Stimulated activated CD4-positive, alpha-beta T cell treated with anti-CD3 and anti-CD28 coated beads, Interleukin-15, amount 100 ng/mL, for 24 hours (primary cell): ENCODE data around the gene SMIM3.
"Not testable (repeated sequence)": the region's sequence is repeated elsewhere in the genome, so short reads cannot be mapped to it uniquely, and the experiment has no call there.

Source experiments
- DNase-seq: peaks from one replicate; pipeline ENCODE4 v3.0.0-alpha.2; 2020

Gene SMIM3, protein sequence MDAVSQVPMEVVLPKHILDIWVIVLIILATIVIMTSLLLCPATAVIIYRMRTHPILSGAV

DNA sequence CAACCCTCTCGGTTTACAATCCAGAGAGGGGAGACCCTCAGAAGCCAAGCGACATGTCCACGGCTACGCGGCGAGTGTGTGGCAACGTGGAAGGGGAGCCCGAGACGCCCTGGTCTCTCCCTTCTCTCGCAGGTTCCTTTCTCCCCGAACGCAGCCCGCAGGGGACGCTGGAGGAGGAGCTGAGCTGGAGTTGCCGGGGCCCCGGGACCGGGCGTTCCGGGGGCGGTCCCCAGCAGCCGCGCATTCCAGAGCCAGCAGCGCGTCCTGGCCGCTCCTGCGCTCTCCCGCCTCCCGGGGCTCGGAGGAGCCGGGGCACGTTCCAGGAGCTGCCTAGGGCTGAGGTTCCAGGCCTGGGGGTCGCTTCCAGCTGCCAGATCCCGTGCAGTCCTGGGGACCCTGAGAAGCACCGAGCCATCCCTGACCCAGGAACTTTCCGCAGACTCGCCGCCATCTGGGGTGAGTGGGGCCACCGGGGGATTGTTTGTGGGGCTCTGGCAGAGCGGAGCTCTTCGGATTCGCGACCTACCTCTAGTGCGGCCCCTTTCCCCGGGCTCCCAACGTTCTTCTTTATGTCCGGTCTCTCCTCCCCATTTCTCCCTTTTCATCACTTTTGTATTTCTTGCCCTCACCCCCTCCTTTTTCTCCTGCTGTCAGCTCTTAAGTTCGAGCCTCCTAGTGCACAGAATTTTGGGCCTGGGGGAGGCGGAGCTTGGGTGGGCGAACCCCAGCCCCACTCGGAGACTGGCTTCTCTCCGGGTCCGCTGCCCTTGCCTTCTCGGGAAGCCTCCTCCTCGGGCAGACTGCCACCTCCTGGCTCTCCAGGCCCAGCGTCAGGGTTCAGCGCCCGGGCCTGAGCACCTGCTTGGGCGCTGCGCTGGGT lies at the start of gene SMIM3:
Gene SMIM3 (plus strand): TSS at position 241 of the 880 bp plus-strand sequence. CDS start 16,684 bp downstream, outside the sequence.
- DNase-seq: peak; percentile 82

DNA sequence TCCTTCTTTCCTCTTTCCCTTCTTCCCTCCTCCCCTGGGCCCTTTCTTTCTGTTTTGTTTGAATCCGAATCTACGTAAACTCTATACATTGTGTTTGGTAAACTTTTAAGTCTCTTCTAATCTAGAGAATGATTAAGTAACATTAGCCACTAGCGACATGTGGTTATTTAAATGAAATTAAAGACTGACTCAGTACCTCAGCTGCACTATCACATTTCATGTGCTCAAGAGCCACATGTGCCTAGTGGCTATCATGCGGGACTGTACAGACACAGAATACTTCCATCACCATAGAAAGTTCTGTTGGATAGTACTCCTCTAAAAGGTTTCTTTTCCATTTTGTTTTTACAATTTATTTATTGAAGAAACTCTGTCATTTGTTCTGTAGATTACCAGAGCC lies 48.7 kb upstream of the SMIM3 start:
- DNase-seq: no peak

DNA sequence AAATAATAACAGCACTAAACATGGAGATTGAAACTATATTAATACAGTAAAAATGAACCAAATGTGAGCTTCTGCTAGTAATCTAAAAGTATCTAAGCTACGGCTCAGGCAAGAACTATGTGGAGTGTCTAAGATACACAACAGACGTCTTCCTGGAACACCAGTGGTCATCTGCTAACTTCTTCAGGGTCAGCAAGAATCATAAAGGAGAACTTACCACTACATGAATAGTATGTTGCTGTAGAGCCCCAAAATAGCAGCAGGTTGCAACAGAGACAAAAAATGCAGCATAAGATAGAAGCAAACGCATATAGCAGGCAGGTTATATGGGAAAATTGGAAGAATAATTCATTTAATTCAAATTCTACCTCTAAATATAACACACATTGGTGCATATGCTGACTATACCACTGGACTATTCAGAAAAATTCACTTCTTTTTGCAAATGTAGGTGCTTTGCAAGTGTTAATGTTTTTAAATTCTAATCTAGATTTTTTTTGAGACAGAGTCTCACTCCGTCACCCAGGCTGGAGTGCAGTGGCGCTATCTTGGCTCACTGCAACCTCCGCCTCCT lies 46.8 kb upstream of the SMIM3 start:
- no peak for DNase-seq

DNA sequence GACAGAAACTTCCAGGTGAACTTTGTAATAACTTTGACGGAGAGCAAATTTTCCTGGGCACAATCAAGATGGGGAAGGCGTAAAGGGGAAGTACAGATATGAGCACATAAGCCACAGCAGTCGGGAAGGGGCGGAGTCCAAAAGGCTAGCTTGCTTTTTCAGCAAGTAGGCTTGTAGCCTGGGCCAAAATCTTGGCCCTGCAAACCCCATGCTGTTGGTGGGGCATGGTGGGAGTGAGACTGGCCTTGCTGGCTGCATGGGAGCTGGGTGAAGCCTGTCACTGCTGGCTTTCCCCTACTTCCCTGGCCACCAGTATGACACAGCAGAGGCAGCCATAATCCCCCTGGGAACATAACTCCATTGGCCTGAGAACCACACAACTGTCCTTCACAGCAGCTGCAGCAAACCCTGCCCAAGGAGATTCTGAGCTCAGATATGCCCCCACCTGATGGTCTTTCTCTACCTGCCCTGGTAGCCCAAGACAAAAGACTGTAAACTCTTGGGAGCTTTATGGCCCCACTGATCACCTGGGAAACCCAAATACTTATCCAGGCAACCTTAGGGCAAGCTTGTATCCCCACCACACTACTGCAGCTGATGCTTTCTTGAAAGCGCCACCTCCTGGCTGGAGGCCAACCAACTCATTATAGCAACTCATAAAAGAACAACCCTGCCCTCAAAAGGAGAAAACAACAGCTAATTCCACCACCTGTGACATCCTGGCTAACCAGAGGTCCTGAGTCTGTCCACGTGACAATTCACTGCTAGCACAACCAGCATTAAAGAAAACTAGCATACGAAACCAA lies 43.8 kb upstream of the SMIM3 start:
- DNase-seq: peak; percentile 38

DNA sequence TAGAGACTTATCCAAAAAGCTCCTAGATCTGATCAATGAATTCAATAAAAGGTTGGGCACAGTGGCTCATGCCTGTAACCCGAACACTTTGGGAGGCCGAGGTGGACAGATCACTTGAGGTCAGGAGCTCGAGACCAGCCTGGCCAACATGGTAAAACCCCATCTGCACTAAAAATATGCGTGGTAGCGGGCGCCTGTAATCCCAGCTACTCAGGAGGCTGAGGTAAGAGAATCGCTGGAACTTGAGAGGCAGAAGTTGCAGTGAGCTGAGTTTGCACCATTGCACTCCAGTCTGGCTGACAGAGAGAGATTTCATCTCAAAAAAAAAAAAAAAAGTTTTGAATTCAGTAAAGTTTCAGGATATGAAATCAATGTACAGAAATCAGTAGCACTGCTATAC lies 39.7 kb upstream of the SMIM3 start:
- DNase-seq: no peak

DNA sequence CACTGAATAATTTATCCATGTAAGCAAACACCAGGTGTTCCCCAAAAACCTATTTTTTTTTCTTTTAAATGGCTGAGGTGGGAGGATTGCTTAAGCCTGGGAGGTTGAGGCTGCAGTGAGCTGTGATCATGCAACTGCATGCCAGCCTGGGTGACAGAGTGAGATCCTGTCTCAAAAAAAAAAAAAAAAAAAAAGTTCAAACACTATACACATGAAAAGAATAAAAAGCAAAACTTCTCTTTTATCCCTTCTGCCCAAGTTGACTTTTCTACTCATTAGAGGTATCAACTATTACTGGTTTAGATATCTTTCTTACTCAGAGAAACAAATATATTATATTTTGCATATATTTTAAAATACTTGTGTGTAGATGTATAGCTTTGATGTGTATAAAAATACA lies 37.6 kb upstream of the SMIM3 start:
- no peak for DNase-seq

DNA sequence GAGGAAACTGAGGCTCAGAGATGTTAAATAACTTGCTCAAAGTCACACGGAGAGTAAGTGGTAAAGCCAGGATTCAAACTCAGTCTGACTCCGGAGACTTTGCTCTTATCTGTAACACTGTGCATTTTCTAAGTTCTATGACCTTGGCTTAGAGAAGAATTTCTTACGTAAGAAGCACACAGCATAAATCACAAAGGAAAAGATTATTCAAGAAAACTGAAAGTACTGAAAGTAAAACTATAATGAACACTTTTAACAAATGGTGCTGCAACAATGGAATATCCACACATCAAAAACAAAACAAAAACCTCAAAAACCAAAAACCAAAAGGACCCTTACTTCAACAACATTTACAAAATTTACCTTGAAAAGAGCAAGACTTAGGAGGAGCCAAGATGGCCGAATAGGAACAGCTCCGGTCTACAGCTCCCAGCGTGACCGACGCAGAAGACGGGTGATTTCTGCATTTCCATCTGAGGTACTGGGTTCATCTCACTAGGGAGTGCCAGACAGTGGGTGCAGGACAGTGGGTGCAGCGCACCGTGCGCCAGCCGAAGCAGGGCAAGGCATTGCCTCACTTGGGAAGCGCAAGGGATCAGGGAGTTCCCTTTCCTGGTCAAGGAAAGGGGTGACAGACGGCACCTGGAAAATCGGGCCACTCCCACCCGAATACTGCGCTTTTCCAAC lies 36.0 kb upstream of the SMIM3 start:
- DNase-seq: not testable (repeated sequence)

DNA sequence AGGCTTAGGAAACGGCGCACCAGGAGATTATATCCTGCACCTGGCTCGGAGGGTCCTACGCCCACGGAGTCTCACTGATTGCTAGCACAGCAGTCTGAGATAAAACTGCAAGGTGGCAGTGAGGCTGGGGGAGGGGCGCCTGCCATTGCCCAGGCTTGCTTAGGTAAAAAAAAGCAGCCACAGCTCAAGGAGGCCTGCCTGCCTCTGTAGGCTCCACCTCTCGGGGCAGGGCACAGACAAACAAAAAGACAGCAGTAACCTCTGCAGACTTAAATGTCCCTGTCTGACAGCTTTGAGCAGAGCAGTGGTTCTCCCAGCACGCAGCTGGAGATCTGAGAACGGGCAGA lies 35.4 kb upstream of the SMIM3 start:
- not testable (repeated sequence) for DNase-seq

DNA sequence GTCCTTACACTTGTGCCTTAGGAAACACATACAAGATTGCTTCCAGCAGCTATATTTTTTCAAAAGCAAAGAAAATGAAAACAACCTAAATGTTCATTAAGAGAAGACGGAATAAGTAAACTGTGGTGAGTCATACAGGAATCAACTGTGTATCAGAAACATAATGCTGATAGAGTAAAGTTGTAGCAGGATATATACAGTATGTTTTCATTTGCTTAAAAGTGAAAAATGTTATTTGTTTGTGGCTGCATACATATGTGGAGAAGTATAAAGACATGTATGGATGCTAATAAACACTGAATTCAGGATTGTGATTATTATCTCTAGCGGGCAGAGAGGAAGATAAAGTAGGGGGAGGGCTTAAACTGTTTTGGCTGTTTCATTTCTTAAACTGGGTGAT lies 28.1 kb upstream of the SMIM3 start:
- no peak for DNase-seq

DNA sequence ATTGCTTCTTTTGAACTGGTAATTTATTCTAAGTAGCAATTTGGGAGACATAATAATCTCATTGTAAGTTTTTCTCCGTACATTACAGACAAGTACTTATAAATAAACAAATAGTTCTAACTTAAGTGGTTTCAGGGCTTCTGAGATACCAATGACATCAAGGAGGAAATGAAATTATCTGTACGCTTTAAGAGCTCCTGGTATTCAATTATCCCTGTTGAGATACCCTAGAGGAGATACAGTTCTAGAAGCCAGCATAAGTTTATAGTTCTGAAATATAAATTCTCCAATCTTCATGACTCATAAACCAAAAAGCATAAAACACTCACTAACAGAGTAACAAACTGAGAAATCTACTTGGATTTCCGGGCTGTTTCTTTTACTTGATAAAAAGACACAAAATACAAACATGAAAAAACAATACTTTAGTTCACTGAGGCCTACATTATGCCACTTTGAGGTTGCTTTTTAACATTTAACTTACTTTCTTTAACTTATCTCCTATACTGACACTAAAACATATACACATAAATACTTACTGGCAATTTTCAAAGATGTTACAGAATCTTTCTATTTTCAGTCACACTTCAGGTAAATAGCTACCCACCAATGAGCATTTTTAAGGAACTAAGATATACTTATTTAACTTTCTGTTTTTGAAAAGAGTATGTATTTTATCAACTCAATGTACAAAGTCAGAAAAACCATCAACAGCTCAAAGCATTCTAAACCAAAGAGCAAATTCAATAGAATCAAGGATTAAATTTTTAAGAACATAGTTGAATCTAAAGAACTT lies 27.3 kb upstream of the SMIM3 start:
- no peak for DNase-seq

DNA sequence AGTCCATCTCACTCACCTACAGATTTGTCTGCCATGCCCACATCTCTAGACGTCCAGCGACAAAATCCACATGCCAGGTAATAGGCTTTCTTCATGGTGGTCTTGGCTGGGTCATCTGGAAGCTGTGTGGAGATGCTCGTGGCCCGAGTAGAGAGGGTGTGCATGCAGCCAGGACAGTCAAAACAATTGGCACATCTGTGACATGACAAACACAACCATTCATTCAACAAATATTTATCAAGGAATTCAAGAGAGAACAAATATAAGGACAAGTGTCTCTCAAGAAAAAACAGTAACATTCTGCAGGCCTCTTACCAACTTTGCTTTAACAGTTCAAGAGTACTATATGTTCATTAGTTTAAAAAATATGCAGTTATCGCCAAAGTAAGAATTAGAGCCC lies 25.1 kb upstream of the SMIM3 start:
- DNase-seq: no peak

DNA sequence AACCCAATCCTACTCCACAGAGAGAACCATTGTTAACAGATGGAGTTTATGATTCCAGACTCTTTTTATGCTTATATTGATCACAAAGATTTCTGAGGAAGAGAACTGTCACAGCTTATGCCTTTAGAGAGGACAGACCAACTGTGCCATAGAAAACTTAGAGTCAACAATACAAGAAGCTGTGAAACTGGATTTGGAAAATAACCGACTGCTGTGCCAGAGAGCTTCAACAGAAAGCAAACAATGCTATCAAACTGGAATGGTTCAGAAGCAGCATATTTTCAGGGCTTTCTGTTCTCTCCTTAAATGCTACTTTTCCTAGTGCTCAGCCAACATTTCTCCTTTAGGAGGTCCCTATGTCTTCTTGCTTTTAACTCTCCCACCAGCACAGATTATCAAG lies 24.7 kb upstream of the SMIM3 start:
- no peak for DNase-seq

DNA sequence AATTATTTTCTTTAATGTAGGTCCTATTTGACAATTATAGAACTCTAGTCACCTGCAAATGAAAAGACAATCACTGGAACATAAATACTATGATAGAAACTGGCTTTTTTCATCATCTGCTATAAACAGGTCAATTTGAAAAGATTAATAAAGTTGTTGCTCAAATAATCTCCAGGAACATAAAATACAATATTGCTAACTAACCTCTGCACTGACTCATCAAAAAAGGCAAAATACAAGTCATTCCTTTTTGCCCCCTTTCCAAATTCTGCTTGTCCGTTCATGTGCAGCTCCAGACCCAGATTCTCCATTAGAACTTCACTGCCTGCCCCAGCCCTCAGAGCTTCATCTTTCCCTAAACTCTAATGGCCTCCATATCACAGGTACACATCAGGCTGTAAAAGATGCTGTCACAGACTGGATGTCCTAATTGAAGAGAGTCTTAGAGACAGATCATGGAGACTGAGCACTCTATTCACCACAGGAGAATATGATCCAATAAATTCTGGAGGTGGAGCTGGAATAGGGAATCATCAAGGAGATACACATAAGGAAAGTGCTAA lies 21.4 kb upstream of the SMIM3 start:
- DNase-seq: no peak

DNA sequence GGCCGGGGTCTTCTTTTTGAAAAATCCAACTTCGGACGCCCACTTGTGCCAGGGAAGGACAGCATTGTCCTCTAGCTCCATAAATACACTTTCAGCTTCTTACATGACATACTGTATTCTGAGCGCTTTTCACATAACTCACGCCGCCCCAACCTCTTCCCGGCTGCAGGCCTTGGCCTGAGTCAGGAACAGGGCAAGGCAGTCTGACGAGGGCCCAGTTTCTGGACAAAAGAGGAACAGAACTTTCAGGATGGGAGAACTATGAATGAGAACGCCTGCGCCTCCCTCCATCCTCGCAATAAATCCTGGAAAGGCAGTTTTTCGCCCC lies 20.4 kb upstream of the SMIM3 start:
- no peak for DNase-seq

DNA sequence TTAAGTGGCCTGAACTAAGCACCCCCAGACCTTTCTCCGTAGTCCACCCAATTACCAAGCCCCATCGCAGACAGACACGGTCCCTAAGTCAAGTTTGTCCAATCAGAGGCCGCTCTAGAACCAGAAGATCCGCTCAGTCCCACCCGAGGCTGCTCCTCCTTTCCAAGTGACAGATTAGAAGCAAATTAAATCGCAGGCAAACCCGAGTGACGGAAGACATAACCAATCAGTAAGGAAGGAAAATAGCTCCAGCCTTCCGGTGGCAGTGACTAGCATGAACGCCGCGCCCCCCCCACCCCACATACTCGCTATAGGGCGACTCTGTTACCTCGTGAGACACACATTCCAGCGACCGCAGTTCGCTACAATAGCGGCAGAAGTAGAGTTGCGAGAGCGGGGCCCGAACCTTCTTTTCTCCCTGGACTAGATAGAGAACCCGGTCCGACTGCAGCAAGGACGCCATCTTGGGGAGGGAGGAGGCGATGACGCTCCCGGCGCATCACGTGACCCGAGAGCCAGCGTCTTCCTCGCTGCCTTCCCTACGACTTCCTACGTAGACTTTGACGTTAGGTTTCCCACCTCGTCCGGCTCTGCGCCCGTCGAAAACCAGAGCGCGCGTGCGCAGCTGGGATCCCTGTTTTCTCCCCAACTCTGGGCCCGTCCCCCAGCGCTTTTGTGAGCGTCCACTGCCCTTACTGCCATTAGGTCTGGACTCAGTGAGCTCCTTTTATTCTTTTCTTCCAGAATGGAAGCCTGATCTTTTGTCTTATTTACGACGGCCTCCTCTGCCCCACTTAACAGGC lies 19.8 kb upstream of the SMIM3 start, which contains the start of gene DCTN4:
Gene DCTN4 (minus strand): TSS at position 487 of the 803 bp plus-strand sequence. CDS start 24 bp downstream, at position 463.
- peak; percentile 96 for DNase-seq

DNA sequence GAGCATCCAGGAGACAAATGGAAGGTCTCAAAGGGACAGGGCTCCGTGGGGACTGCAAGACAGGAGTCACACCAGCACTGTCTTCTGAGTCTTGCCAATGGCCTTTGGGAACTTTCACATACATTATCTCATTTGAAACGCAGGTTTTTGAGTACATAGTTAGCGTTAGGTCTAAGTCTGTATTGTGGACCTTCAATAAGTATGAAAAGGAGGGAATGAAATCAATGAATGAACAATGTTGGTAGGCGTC lies 19.3 kb upstream of the SMIM3 start:
- no peak for DNase-seq

DNA sequence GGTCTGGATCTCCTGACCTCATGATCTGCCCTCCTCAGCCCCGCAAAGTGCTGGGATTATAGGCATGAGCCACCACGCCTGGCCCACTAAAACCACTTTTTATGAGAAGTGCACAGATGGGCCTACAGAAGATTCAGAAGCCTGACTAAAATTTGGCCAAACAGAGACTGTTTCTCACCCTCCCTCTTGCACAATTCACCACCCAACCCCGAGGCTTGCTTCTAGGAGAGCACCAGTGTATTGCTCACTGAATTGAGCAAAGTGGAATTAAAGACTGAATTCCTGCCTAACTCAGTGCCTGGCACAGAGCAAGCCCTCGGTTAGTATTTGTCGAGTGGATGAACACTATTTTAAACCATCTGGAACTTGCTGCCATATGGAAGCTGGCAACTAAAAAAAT lies 16.3 kb upstream of the SMIM3 start:
- DNase-seq: no peak

DNA sequence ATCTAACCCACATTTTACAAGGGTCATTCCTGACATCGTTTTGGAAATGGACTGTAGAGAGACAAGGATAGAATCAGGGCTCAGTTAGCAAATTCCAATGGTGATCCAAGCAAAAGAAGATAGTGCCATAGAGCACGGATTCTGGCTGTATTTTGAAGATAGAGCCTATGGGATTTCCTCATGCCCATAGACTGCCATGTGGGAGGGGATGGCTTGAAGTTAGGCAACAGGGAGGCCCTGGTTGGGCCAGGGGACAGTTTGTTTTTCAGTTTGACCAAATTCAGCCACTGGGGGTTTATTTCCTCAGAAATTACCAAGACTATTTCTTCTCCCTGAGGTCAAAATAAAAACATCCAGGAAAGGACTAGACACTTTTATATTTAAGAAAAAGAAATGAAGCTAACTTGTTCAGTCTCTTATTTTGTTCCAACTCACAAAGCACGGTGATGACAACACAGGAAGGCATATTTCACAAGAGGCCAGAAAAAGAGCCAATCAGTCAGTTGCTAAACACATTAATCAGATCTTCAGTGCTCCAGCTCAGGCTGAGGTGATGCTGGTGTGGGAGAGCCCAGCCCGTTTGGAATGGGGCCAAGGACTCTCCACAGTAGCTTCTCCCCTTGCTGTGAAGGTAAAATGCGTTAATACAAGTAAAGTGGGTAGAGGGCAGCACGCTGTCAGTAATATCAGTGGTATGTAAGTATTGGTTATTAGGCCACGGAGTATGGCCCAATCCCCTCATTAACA lies 15.4 kb upstream of the SMIM3 start:
- DNase-seq: no peak

DNA sequence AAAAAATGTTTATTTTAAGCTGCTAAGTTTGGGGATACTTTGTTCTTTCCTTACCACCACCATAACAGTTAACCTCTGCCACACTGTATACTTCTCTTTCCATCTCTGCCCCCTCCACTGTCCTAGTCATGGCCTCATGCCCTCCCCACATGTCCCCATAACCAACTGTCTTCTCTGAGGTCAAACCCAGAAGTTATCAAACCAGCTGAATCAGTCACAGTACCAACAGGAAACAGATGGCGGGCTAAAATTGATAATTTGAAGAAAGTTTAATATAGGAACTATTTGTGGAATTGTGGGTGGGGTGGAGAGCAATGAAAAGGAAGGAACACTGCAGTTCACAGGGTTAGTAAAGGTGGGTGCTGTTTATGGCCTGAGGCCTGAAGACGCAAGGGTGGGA lies 14.0 kb upstream of the SMIM3 start:
- no peak for DNase-seq

DNA sequence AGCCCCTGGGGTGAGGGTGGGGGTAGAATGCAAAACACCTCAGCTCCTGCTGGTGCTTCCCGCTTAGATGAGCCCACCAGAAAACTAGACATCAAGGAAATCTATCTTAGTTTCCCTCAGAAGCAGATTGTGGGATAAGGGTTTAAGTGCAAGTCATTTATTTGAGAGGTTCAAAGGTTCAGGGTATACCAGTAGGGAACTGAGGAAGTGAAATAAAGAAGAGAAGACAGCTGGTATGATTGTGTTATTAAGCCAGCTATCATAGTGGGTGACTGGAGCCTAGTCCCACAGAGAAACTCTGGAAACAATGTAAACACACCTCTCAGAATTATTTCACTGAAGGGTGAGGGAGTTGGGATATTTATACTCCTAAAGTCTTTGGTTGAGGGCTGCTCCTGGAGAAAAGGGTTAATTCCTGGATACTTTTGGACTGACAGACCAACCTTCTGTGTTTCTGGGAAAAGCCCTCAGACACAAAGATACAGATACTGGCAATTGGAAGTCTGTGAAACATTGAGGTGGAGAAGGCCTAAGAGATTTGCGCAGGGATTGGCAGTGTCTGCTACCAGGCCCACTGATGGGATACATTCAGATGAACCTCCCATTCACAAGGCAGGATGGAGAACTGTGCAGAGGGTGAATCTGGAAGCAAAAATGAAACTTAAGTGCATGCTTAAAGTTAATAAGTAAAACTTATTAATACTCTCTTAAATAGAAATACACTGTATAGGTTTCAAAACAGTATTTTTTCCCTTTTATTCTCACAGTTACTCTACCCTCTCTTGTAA lies 13.4 kb upstream of the SMIM3 start:
- DNase-seq: no peak
